IPS-NIHi7 (cell line): ENCODE results near the gene RTCA.
"Not testable (repeated sequence)": the region's sequence is repeated elsewhere in the genome, so short reads cannot be mapped to it uniquely, and the experiment has no call there.

Source experiments
- DNase-seq: peaks from one replicate; pipeline ENCODE4 v3.0.0; 2012; ENCODE audit warnings: mixed read lengths; ENCODE audit errors: extremely low spot score

Gene RTCA

GRCh38 chr1:100261686-100262085 lies 4.3 kb upstream of the RTCA start:
- DNase-seq, result no peak

- not testable (repeated sequence) for DNase-seq
These were observed 1.9 kb upstream of the RTCA start for GRCh38 chr1:100264081-100264480.

GRCh38 chr1:100265562-100265930 lies 470 bp upstream of the RTCA start:
- DNase-seq, result no peak

- no peak for DNase-seq
These were observed 725 bp downstream of the RTCA start for GRCh38 chr1:100266741-100267140.

GRCh38 chr1:100267284-100267683 lies 1.3 kb downstream of the RTCA start:
- no peak for DNase-seq

- DNase-seq, result no peak
These were observed 2.2 kb downstream of the RTCA start for GRCh38 chr1:100268202-100268601.

- no peak for DNase-seq
These were observed 11.8 kb downstream of the RTCA start for GRCh38 chr1:100277866-100278265.

- DNase-seq, result no peak
These were observed 13.4 kb downstream of the RTCA start for GRCh38 chr1:100279358-100279923.

- DNase-seq, result no peak
These were observed 14.1 kb downstream of the RTCA start for GRCh38 chr1:100279954-100280682.

GRCh38 chr1:100284591-100284990 lies 18.6 kb downstream of the RTCA start:
- no peak for DNase-seq

GRCh38 chr1:100287162-100287561 lies 21.1 kb downstream of the RTCA start:
- no peak for DNase-seq

GRCh38 chr1:100290291-100290690 lies 24.3 kb downstream of the RTCA start:
- DNase-seq, result no peak

- no peak for DNase-seq
These were observed 26.7 kb downstream of the RTCA start for GRCh38 chr1:100292711-100293110.

GRCh38 chr1:100296140-100296539 lies 30.1 kb downstream of the RTCA start:
- DNase-seq, result no peak

- not testable (repeated sequence) for DNase-seq
These were observed 31.0 kb downstream of the RTCA start for GRCh38 chr1:100296997-100297396.

- no peak for DNase-seq
These were observed 32.5 kb downstream of the RTCA start for GRCh38 chr1:100298512-100298911.

- no peak for DNase-seq
These were observed 33.7 kb downstream of the RTCA start for GRCh38 chr1:100299521-100300222.

GRCh38 chr1:100300691-100301090 lies 34.7 kb downstream of the RTCA start:
- DNase-seq, result no peak

- DNase-seq, result no peak
These were observed 36.7 kb downstream of the RTCA start for GRCh38 chr1:100302739-100303138.

GRCh38 chr1:100304227-100304626 lies 38.2 kb downstream of the RTCA start:
- no peak for DNase-seq

GRCh38 chr1:100304921-100305320 lies 38.9 kb downstream of the RTCA start:
- peak; percentile 42 for DNase-seq

GRCh38 chr1:100305954-100306353 lies 39.9 kb downstream of the RTCA start:
- no peak for DNase-seq

- DNase-seq, result no peak
These were observed 40.8 kb downstream of the RTCA start for GRCh38 chr1:100306735-100307313.
